Ammon's horn (tissue), 1 donor: ENCODE data around the gene ROR1.
"Not testable (repeated sequence)": the region's sequence is repeated elsewhere in the genome, so short reads cannot be mapped to it uniquely, and the experiment has no call there.

ENCODE experiments used
- DNase-seq: peaks from one replicate; pipeline ENCODE4 v3.0.0-alpha.2; 2016; ENCODE audit warnings: low spot score

Gene ROR1

DNA sequence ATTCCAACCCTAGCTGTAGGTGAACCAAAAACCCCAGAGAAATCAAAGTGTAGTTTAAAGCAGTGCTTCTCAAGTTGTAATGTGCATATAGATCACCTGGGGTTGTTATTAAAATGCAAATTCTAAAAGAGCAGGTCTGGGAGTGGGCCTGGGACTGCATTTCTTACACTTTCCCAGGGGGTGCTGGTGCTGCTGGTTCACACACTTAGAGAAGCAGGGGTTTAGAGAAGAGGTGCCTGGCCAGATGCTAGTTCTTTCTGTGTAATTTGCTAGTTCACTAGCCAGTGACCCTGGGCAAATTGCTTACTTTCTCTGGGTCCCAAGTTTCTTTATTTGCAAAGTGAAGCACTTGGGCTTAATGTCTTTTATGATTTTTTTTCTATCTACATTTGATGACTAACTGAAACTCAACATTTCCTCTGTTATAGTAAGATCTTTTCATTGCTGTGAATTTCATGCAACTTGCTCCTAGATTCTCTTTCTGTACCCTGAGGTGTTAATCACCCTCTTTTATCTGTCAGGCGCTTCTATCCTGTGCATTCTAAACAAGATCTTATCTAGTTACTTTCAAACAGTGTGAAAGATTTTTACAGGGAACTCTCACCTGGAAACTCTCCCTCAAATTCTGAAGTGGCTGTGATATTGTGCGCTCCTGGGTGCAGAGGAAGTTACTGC lies 287.8 kb downstream of the ROR1 start:
- no peak for DNase-seq

DNA sequence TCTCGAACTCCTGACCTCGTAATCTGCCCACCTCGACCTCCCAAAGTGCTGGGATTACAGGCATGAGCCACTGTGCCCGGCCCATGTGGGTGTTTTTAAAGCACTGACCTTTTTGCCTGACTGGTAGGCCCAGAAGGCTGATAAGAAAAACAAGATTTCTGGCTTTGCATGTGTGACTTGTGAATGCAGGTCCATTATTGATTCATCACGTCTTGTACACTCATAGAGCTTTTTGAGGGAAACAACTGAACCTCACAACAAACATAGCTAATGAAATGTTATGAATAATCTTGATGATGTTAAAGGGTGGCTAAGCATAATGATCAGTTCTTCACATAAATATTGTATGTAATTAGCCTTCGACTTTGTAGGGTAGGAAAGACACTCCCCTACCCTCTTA lies 288.7 kb downstream of the ROR1 start:
- DNase-seq = no peak

DNA sequence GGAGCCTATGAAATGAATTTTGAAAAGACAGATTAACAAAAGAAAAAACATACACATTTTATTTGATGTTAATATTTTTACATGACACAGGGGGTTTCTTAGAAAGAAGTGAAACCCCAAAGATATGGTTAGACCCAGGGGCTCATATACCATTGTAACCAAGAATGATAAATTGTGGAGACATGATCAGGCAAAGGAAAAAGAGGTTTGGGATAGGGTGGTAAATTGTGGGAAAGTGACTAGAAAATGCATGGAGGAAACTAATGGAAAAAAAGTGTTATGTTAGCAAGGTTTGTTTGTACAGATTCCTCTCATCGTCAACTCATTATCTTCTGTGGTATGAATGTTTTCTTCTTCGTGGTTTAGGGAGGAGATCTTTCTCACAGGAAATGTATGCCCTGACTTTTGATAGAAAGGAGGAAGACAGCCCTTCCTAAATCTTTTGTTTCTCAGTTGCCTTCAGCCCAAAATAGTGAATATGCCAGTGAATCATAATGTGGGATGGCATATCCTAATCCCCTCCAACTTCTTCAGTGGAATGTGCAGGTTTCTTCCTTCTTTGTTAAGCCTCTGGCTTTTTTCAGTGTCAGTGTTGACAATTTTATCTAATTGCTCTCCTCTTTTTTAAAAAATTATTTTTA lies 289.2 kb downstream of the ROR1 start:
- no peak for DNase-seq

- no peak for DNase-seq
Observed at GRCh38 chr1:64065571-64065970, 291.8 kb downstream of the ROR1 start.

- no peak for DNase-seq
Observed at GRCh38 chr1:64072089-64072793, 298.4 kb downstream of the ROR1 start.

GRCh38 chr1:64073705-64074104 lies 299.9 kb downstream of the ROR1 start:
- DNase-seq = peak; percentile 15

DNA sequence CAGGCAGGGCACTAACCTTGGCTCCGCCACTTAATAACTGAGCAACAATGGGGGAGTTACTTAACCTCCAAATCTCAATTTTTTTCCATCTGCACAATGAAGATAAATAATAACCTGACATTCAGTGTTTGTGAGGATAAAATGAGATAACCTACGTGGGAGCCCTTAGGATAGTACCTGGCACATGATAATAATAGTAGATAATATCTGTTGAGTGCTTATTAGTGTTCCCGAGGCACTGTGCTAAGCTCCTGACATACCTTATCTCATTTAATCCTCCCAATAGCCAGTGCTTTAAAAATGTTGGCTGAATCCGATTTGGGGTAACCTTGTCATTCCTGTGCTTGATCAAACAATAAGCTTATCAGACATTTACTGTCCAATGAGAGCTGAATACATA lies 300.9 kb downstream of the ROR1 start:
- DNase-seq = no peak

DNA sequence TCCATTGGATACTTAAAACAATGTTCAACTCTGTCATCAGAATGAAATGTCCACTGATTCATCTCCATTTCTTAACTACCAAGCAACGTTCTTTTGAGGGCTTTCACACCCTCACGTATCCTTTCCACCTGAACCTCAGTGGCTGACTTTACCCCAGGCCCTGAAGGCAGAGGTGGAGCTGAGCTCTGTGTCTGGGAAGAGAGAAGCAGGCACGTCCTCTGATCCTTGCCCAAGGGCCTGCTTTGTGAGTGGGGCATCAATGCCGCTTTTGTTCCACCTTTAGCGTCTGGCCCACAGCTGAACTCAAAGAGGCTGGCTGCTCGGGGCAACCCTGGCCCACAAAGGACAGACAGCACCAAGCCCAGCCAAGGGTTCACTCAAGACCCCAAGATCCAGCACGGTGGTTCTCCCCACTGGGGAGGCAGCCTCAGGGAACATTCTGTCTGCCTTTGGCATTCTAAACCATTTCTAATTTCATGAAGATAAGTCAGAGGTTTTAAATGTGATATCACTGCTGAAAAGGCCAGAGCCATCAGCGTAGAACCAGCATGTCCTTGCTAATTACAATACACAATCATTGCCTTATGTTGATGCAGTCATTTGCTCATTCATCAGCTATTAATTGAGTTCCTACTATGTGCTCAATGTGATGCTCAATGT lies 303.6 kb downstream of the ROR1 start:
- DNase-seq = peak; percentile 85

DNA sequence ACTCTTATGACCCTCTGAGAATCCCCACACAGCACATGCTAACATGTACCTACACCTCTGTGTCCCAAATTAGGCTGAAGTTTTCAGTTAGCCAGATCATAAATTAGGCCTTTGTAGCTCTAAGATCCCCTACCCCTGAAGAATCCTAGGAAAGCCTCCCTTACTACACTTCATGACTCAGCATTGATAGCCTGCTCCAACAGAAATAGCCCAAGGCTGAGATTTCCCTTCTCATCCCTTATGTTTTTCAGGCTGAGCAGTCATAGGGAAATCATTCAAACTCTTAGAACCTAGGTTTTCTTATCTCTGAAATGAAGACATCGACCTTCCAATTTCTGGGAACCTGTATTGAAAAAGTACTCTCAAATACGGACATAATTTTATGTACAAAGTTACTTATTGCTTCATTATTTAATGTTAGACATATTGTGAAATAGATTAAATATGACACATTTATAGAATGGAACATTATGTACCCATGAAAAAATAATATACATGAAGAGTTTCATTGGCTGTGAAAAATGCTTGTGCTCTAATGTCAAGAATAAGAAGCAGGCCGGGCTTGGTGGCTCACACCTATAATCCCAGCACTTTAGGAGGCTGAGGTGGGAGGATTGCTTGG lies 307.2 kb downstream of the ROR1 start:
- DNase-seq = no peak

- DNase-seq = no peak
Observed at GRCh38 chr1:64082459-64082858, 308.6 kb downstream of the ROR1 start.

DNA sequence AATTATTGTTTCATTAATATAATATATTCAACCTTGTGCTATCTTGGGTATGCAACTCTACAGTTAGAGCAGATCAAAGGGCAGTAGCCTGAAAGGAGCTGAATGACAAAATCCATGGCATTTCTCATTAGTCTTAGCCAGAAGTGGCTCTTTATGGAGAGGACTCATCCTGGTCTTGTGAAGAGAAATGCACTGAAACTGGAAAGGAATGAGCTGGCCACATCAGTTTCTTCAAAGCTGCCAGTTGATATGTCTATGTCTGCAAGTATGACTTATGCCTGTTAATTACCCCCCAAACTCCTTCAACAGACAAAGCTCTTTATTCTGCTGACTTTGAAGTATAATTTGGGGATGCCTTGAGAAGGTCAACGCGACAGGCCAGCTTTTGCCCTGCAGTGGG lies 310.6 kb downstream of the ROR1 start:
- no peak for DNase-seq

DNA sequence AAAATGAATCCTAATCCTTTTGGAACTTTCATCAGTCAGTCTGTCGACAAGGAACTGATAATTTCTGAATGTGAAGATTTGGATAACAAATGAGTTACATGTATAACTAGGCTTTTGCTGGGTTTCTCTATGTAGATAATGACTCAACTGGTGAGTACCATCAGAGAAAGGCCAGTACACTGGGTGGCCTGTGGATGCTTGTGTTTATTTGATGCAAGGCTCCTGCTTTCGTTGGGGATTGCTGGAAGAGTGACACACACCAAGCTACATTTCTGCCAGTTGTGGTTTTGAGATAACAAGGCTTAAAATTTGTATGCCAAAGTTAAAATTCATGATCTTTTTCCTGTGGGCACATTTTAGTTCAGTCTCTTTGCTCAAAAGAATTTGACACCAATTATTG lies 314.0 kb downstream of the ROR1 start:
- no peak for DNase-seq

GRCh38 chr1:64090436-64090835 lies 316.6 kb downstream of the ROR1 start:
- DNase-seq = no peak

DNA sequence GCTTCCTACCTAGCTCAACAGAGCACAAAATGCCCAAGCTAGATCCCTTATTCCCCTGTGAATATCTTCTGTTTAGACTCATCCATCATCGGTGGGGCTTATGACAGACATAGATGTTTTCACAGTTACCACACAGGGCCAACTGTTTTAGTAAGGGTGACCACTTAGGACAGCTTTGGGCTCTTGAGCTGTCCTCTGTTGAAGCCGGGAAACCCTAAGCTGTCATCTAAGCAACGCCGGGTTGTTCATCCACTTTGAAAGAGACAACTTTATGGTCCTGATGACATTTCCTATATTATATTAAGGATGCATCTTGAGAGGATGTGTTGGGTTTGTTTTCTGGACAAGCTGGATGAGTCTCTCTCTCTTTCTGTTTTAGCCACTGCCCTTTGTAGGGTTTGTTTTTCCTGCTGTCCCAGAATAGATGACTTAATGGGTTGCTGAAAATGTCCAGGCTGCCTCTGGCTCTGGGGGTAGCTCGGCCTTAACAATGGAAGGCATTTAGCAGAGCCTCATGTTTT lies 319.1 kb downstream of the ROR1 start:
- DNase-seq = peak; percentile 80

DNA sequence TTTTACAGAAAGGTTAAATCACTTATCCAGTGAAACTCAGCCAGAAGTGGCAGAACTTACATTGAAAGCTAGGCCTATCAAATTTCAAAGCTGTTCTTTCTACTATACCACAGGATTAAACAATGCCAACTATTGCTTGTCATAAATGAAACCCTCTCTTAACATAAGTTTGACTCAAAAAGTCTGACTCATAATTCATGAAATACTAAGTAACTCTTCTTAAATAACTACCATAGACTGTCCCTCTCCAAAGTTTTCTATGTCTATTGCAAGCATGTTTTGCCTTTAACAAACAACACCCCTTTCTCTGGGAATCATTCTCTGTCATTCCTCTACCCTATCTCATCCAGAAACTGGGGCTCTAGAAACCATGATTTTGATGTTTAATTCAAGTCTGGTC lies 320.1 kb downstream of the ROR1 start:
- no peak for DNase-seq

- no peak for DNase-seq
Observed at GRCh38 chr1:64095832-64096231, 322.0 kb downstream of the ROR1 start.

DNA sequence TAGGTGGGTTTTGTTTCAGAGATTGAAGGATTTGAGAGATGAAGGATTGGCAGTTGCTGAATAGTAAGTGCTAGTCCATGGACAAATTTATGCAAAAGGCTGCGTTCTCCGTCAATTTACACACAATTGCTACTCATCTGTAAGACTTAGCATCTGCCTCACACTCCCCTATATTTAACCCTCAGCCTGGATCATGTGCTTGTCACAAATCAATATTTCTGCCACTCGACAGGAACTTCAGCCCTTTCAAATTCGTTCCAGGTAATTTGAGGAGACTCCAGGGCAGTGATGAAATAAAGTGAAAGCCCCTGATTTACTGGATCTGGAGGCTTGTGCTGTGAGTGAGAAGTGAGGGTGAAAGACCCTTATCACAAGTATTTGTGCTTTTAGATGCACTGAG lies 324.0 kb downstream of the ROR1 start:
- no peak for DNase-seq

GRCh38 chr1:64098436-64098835 lies 324.6 kb downstream of the ROR1 start:
- DNase-seq = no peak

DNA sequence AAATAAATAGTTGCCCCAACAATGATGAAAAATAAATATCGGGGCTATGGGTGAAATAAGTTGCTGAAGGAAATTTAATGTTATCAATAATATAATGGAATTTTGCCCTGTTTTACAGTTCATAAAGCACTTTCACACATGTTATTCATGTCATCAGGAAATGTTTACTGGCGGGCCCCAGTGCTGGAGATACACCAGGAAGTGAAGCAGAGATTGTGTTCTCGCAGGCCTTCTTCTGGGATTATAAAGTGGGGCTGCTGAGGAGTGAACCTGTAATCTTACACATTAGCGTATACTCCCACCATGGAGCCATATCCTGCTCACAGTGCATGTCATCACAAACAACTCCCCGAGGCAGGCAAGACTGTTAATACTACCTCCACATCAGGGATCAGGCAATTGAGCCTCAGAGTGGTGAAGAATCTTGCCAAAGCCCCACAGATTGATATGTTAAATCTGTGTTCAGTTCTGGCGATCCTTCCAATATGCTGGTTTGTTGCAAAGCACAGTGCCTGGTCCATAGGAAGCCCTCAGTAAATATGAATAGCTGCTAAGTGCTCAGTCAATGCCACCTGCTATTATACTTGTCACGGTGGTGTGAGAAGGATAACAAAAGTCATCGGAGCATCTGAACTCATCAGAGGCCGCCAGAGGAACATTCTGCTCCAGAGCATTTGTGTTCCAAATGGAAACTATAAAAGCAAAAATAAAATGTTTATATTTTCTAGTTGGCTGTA lies 325.2 kb downstream of the ROR1 start:
- no peak for DNase-seq

GRCh38 chr1:64100791-64101190 lies 327.0 kb downstream of the ROR1 start:
- no peak for DNase-seq

- DNase-seq = not testable (repeated sequence)
Observed at GRCh38 chr1:64104585-64104984, 330.8 kb downstream of the ROR1 start.
